Measurements from ENCODE around the gene SCYL1.

DNA sequence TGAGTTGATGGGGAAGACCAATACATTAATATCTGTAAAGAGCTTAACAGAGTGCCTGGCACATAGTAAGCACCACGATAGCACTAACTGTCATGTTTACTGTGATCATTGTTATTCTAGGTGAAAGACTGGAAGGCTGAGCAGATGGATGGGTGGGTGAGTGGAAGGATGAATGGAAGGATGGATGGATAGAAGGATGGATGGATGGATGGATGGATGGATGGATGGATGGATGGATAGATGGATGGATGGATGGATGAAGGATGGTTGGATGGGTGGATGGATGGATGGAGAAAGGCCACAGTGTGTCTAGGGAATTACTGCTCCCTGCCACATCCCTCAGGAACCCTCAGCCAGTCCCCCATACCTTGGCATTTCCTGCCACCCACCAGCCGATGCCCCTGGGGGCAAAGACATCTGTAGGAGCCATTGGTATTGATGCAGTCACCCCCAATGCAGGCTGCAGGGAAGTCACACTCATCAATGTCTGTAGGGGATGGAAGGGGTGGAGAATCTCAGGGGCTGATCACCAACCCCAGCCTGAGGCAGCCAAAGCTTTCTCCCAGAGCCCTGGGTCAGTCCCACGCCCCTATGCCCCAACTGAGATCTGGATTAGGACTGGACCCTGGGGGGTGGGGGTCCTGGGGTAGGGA is 18.0 kb downstream of the SCYL1 start:
- TF ChIP-seq POLR2A (IDR thresholded peaks at IDR 0.05): no peak
- TF ChIP-seq, protein P1, sequence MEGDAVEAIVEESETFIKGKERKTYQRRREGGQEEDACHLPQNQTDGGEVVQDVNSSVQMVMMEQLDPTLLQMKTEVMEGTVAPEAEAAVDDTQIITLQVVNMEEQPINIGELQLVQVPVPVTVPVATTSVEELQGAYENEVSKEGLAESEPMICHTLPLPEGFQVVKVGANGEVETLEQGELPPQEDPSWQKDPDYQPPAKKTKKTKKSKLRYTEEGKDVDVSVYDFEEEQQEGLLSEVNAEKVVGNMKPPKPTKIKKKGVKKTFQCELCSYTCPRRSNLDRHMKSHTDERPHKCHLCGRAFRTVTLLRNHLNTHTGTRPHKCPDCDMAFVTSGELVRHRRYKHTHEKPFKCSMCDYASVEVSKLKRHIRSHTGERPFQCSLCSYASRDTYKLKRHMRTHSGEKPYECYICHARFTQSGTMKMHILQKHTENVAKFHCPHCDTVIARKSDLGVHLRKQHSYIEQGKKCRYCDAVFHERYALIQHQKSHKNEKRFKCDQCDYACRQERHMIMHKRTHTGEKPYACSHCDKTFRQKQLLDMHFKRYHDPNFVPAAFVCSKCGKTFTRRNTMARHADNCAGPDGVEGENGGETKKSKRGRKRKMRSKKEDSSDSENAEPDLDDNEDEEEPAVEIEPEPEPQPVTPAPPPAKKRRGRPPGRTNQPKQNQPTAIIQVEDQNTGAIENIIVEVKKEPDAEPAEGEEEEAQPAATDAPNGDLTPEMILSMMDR (IDR thresholded peaks at IDR 0.05): no peak

Measured in body of pancreas (tissue), 4 donors.